Fibroblast of skin of left quadriceps (primary cell): ENCODE data around the gene GJA1.
"Not testable (repeated sequence)": the region's sequence is repeated elsewhere in the genome, so short reads cannot be mapped to it uniquely, and the experiment has no call there.

Source experiments
- DNase-seq, 2 experiments: peaks; one replicate each; pipeline ENCODE4 v3.0.0-alpha.2; 2013; ENCODE audit warnings: low read depth in 2 of 2

The GJA1 gene

GRCh38 chr6:121435444-121436069 lies at the start of gene GJA1:
Gene GJA1 (plus strand): TSS chr6:121435646. CDS start chr6:121446848, 11,202 bp downstream.
- DNase-seq, result peak; percentile 76 to 80

- not testable (repeated sequence) for DNase-seq
Measured at GRCh38 chr6:121386551-121386950, 48.9 kb upstream of the GJA1 start.

GRCh38 chr6:121389419-121389818 lies 46.0 kb upstream of the GJA1 start:
- DNase-seq, result no peak

GRCh38 chr6:121393731-121394505 lies 41.5 kb upstream of the GJA1 start:
- DNase-seq, result no peak

GRCh38 chr6:121395736-121396135 lies 39.7 kb upstream of the GJA1 start:
- no peak for DNase-seq

GRCh38 chr6:121397188-121397587 lies 38.3 kb upstream of the GJA1 start:
- DNase-seq, result not testable (repeated sequence)

GRCh38 chr6:121398127-121398526 lies 37.3 kb upstream of the GJA1 start:
- DNase-seq, result no peak

GRCh38 chr6:121399966-121400365 lies 35.5 kb upstream of the GJA1 start:
- no peak for DNase-seq

- no peak for DNase-seq
Measured at GRCh38 chr6:121403964-121404363, 31.5 kb upstream of the GJA1 start.

GRCh38 chr6:121405306-121405705 lies 30.1 kb upstream of the GJA1 start:
- no peak for DNase-seq

GRCh38 chr6:121408321-121408720 lies 27.1 kb upstream of the GJA1 start:
- DNase-seq, result no peak

GRCh38 chr6:121413879-121414278 lies 21.6 kb upstream of the GJA1 start:
- DNase-seq, result no peak

GRCh38 chr6:121418346-121418745 lies 17.1 kb upstream of the GJA1 start:
- DNase-seq, result no peak

GRCh38 chr6:121426686-121427085 lies 8.8 kb upstream of the GJA1 start:
- DNase-seq, result no peak

GRCh38 chr6:121428872-121429756 lies 6.3 kb upstream of the GJA1 start:
- DNase-seq, result no peak

GRCh38 chr6:121430514-121431460 lies 4.7 kb upstream of the GJA1 start:
- DNase-seq, result no peak

GRCh38 chr6:121431776-121432175 lies 3.7 kb upstream of the GJA1 start:
- DNase-seq, result not testable (repeated sequence)

GRCh38 chr6:121434037-121434770 lies 1.2 kb upstream of the GJA1 start:
- no peak for DNase-seq

GRCh38 chr6:121436274-121436857 lies 920 bp downstream of the GJA1 start:
- no peak for DNase-seq
